GM21360 (cell line): ENCODE data around the gene DKC1.

Source experiments
- ATAC-seq: cut with Tn5 transposase; IDR thresholded peaks from one replicate; pipeline ENCODE4 v1.9.1; 2021; ENCODE audit warnings: mild to moderate bottlenecking, moderate library complexity; ENCODE audit not compliant: unreplicated experiment

The DKC1 gene

GRCh38 chrX:154735695-154736393 lies 26.8 kb upstream of the DKC1 start:
- no peak for ATAC-seq

- ATAC-seq, result no peak
These were observed 25.5 kb upstream of the DKC1 start for GRCh38 chrX:154737136-154737535.

GRCh38 chrX:154738011-154738738 lies 24.5 kb upstream of the DKC1 start:
- no peak for ATAC-seq

- no peak for ATAC-seq
These were observed 22.7 kb upstream of the DKC1 start for GRCh38 chrX:154739952-154740465.

- ATAC-seq, result no peak
These were observed 20.1 kb upstream of the DKC1 start for GRCh38 chrX:154742613-154743012.

- peak; percentile 77 for ATAC-seq
These were observed 13.8 kb upstream of the DKC1 start for GRCh38 chrX:154748712-154749339.

- ATAC-seq, result no peak
These were observed 12.8 kb upstream of the DKC1 start for GRCh38 chrX:154749856-154750255.

- no peak for ATAC-seq
These were observed 12.1 kb upstream of the DKC1 start, which contains the start of gene GAB3 for GRCh38 chrX:154750301-154751202. GAB3 (minus strand) TSS chrX:154751077; CDS start chrX:154751025, 52 bp downstream.

- no peak for ATAC-seq
These were observed 11.4 kb upstream of the DKC1 start for GRCh38 chrX:154751203-154751668.

GRCh38 chrX:154751669-154752271 lies 10.9 kb upstream of the DKC1 start:
- no peak for ATAC-seq

- ATAC-seq, result no peak
These were observed 4.0 kb upstream of the DKC1 start for GRCh38 chrX:154758696-154759095.

- no peak for ATAC-seq
These were observed 607 bp upstream of the DKC1 start for GRCh38 chrX:154761977-154762536.

GRCh38 chrX:154774622-154775021 lies 12.0 kb downstream of the DKC1 start:
- no peak for ATAC-seq

GRCh38 chrX:154775419-154776349 lies 13.0 kb downstream of the DKC1 start:
- no peak for ATAC-seq

GRCh38 chrX:154776753-154777152 lies 14.1 kb downstream of the DKC1 start:
- ATAC-seq, result no peak

- no peak for ATAC-seq
These were observed 16.6 kb downstream of the DKC1 start for GRCh38 chrX:154779261-154779660.

GRCh38 chrX:154780968-154781367 lies 18.3 kb downstream of the DKC1 start:
- ATAC-seq, result no peak

- no peak for ATAC-seq
These were observed 21.7 kb downstream of the DKC1 start for GRCh38 chrX:154784149-154784995.
